GM12874 (cell line): Measurements from ENCODE around the gene MIEF2.

Experiments used
- CTCF ChIP-seq: IDR thresholded peaks from 2 replicates; pipeline ENCODE4 v1.5.1; 2011; ENCODE audit warnings: low read depth, mild to moderate bottlenecking, control low read depth, low read length, moderate library complexity; ENCODE audit not compliant: insufficient read depth

Gene MIEF2

GRCh38 chr17:18253947-18254821 is 6.3 kb upstream of the MIEF2 start:
- no peak for TF ChIP-seq CTCF

GRCh38 chr17:18254888-18255649 is 5.4 kb upstream of the MIEF2 start:
- TF ChIP-seq CTCF = no peak

- no peak for TF ChIP-seq CTCF
Observed at GRCh38 chr17:18256351-18256750, 4.1 kb upstream of the MIEF2 start.

- TF ChIP-seq CTCF = no peak
Observed at GRCh38 chr17:18256776-18257175, 3.7 kb upstream of the MIEF2 start.

- TF ChIP-seq CTCF = no peak
Observed at GRCh38 chr17:18257268-18257981, 3.0 kb upstream of the MIEF2 start.

GRCh38 chr17:18257982-18258355 is 2.5 kb upstream of the MIEF2 start:
- TF ChIP-seq CTCF = no peak
